ENCODE measurements around the gene PRIM2. TPM values are rescaled to one million over a fixed set of nuclear protein-coding genes. Genes with fewer than 3 reads are reported as not detected.
"Not testable (repeated sequence)": the region's sequence is repeated elsewhere in the genome, so short reads cannot be mapped to it uniquely, and the experiment has no call there.

The PRIM2 gene
- total RNA-seq, 1 experiment from 2014 or later = 132 TPM

GRCh38 chr6:57535994-57536393 is 218.6 kb downstream of the PRIM2 start:
- in situ Hi-C loops (cut with HindIII; ENCODE audit: low sequenced_read_pairs) = not testable (repeated sequence)
- peak; percentile 35 for DNase-seq (ENCODE audit: low spot score)

GRCh38 chr6:57537916-57538315 is 220.5 kb downstream of the PRIM2 start:
- DNase-seq (ENCODE audit: low spot score); in situ Hi-C loops (cut with HindIII; ENCODE audit: low sequenced_read_pairs): not testable (repeated sequence)

- DNase-seq (ENCODE audit: low spot score); in situ Hi-C loops (cut with HindIII; ENCODE audit: low sequenced_read_pairs): not testable (repeated sequence)
Measured at GRCh38 chr6:57551961-57552360, 234.5 kb downstream of the PRIM2 start.

- in situ Hi-C loops (cut with HindIII; ENCODE audit: low sequenced_read_pairs); DNase-seq (ENCODE audit: low spot score): not testable (repeated sequence)
Measured at GRCh38 chr6:57557855-57558254, 240.4 kb downstream of the PRIM2 start.

GRCh38 chr6:57559170-57559569 is 241.7 kb downstream of the PRIM2 start:
- in situ Hi-C loops (cut with HindIII; ENCODE audit: low sequenced_read_pairs); DNase-seq (ENCODE audit: low spot score): not testable (repeated sequence)

GRCh38 chr6:57562233-57562632 is 244.8 kb downstream of the PRIM2 start:
- DNase-seq (ENCODE audit: low spot score); in situ Hi-C loops (cut with HindIII; ENCODE audit: low sequenced_read_pairs): not testable (repeated sequence)

- in situ Hi-C loops (cut with HindIII; ENCODE audit: low sequenced_read_pairs) = not testable (repeated sequence)
Measured at GRCh38 chr6:57572119-57572518, 254.7 kb downstream of the PRIM2 start.

GRCh38 chr6:57572844-57573243 is 255.4 kb downstream of the PRIM2 start:
- in situ Hi-C loops (cut with HindIII; ENCODE audit: low sequenced_read_pairs); DNase-seq (ENCODE audit: low spot score): not testable (repeated sequence)

More at GRCh38 chr6:57572119-57572518, 254.7 kb downstream of the PRIM2 start:
- DNase-seq (ENCODE audit: low spot score) = not testable (repeated sequence)

- in situ Hi-C loops (cut with HindIII; ENCODE audit: low sequenced_read_pairs); DNase-seq (ENCODE audit: low spot score): not testable (repeated sequence)
Measured at GRCh38 chr6:57577023-57577422, 259.6 kb downstream of the PRIM2 start.

- DNase-seq (ENCODE audit: low spot score); in situ Hi-C loops (cut with HindIII; ENCODE audit: low sequenced_read_pairs): not testable (repeated sequence)
Measured at GRCh38 chr6:57579489-57579888, 262.1 kb downstream of the PRIM2 start.

GRCh38 chr6:57581586-57581985 is 264.2 kb downstream of the PRIM2 start:
- DNase-seq (ENCODE audit: low spot score); in situ Hi-C loops (cut with HindIII; ENCODE audit: low sequenced_read_pairs): not testable (repeated sequence)

- in situ Hi-C loops (cut with HindIII; ENCODE audit: low sequenced_read_pairs); DNase-seq (ENCODE audit: low spot score): not testable (repeated sequence)
Measured at GRCh38 chr6:57601105-57601504, 283.7 kb downstream of the PRIM2 start.

GRCh38 chr6:57605303-57605702 is 287.9 kb downstream of the PRIM2 start:
- in situ Hi-C loops (cut with HindIII; ENCODE audit: low sequenced_read_pairs) = not testable (repeated sequence)

GRCh38 chr6:57606331-57606730 is 288.9 kb downstream of the PRIM2 start:
- DNase-seq (ENCODE audit: low spot score); in situ Hi-C loops (cut with HindIII; ENCODE audit: low sequenced_read_pairs): not testable (repeated sequence)

More at GRCh38 chr6:57605303-57605702, 287.9 kb downstream of the PRIM2 start:
- not testable (repeated sequence) for DNase-seq (ENCODE audit: low spot score)

GRCh38 chr6:57610612-57611011 is 293.2 kb downstream of the PRIM2 start:
- DNase-seq (ENCODE audit: low spot score); in situ Hi-C loops (cut with HindIII; ENCODE audit: low sequenced_read_pairs): not testable (repeated sequence)

- DNase-seq (ENCODE audit: low spot score); in situ Hi-C loops (cut with HindIII; ENCODE audit: low sequenced_read_pairs): not testable (repeated sequence)
Measured at GRCh38 chr6:57618959-57619358, 301.5 kb downstream of the PRIM2 start.

- in situ Hi-C loops (cut with HindIII; ENCODE audit: low sequenced_read_pairs); DNase-seq (ENCODE audit: low spot score): not testable (repeated sequence)
Measured at GRCh38 chr6:57631773-57632172, 314.3 kb downstream of the PRIM2 start.

- DNase-seq (ENCODE audit: low spot score); in situ Hi-C loops (cut with HindIII; ENCODE audit: low sequenced_read_pairs): not testable (repeated sequence)
Measured at GRCh38 chr6:57658526-57658925, 341.1 kb downstream of the PRIM2 start.

GRCh38 chr6:57659794-57660193 is 342.4 kb downstream of the PRIM2 start:
- in situ Hi-C loops (cut with HindIII; ENCODE audit: low sequenced_read_pairs) = not testable (repeated sequence)

GRCh38 chr6:57660940-57661339 is 343.5 kb downstream of the PRIM2 start:
- in situ Hi-C loops (cut with HindIII; ENCODE audit: low sequenced_read_pairs); DNase-seq (ENCODE audit: low spot score): not testable (repeated sequence)

More at GRCh38 chr6:57659794-57660193, 342.4 kb downstream of the PRIM2 start:
- DNase-seq (ENCODE audit: low spot score) = not testable (repeated sequence)

GRCh38 chr6:57668108-57668507 is 350.7 kb downstream of the PRIM2 start:
- in situ Hi-C loops (cut with HindIII; ENCODE audit: low sequenced_read_pairs); DNase-seq (ENCODE audit: low spot score): not testable (repeated sequence)
